HG02610 (cell line): ENCODE measurements around the gene TTLL10.
"Not testable (repeated sequence)": the region's sequence is repeated elsewhere in the genome, so short reads cannot be mapped to it uniquely, and the experiment has no call there.

Experiments
- ATAC-seq: cut with Tn5 transposase; IDR thresholded peaks from one replicate; pipeline ENCODE4 v1.9.1; 2021; ENCODE audit warnings: mild to moderate bottlenecking, moderate library complexity; ENCODE audit not compliant: unreplicated experiment

Gene TTLL10

DNA sequence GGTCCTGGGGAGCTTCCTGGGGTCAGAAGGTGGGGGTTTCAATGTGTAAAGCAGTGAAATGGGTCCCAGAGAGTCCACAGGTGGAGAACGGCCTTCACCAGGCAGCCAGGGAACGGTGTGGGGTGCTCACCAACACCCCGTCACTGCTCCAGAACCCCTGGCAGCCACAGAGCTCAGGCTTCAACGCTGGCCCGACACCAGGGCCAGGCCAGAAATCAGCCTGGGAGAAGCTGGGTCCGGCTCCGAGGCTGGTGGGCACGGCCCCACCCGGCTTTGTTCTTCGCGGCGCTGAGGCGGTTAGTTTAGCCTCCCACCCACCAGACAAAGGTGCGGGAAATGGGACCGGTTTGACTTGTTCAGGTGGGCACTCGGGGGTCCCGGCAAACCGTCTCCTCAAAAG, 33.0 kb upstream of the TTLL10 start:
- no peak for ATAC-seq

DNA sequence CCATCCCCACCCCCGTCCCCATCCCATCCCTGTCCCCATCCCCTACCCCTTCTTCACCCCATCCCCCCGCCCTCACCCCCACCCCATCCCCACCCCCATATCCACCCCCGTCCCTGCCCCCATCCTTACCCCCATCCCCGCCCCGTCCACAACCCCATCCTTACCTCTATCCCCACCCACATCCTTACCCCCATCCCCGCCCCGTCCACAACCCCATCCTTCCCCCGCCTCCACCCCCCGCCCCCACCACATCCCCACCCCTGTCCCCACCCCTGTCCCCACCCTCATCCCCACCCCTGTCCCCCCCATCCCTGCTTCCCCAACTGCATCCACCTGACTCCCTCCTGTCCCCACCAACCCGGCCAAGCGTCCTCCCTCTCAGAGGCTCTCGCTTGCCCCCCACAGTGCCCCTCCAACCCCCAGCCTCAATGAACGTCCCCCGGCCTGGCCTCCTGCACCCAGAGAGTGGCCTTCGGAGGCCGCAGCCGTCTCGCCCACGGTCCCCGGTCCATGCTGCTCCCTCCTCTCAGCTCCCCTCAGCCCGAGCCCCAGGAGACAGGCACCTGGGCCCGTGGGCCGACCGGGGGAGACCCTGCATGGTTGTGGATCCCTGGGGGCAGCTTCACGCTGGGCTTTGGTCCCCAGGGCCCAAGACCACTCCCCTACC, 32.3 kb upstream of the TTLL10 start:
- no peak for ATAC-seq

- ATAC-seq: no peak
Measured at GRCh38 chr1:1141911-1142250, 31.8 kb upstream of the TTLL10 start.

DNA sequence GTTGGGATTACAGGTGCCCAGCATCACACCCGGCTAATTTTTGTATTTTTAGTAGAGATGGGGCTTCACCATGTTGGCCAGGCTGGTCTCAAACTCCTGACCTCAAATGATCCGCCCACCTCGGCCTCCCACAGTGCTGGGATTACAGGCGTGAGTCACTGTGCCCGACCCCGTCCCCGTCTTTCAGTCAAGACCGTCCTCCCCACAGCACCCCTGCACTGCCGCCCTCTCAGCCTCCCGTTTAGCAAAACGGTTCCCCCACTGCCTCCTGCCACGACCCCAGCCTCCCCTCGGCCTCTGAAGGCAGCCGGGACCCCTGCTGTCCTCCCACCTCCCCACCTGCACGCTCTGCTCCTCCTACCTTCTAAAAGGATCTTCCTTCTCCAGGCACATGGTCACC, 31.3 kb upstream of the TTLL10 start:
- not testable (repeated sequence) for ATAC-seq

DNA sequence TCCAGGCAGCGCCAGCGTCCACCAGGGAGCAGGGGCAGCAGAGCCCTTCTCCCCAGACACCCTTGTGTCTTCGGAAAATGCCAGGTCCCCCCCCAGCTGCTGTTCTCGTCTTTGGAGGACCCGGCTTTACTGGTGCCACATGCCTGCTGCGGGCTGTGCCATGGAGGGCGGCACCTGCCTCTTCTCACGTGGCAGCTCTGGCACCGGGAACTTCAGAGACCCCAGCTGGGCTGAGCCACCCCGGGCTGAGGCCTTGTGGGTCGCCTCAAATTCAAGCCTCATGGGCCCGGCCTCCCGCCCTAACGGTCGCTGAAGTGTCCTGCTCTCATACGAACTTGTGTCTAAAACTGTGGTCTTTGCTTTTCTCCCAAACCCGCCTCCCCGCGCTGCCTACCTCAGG, 30.8 kb upstream of the TTLL10 start:
- ATAC-seq: no peak

DNA sequence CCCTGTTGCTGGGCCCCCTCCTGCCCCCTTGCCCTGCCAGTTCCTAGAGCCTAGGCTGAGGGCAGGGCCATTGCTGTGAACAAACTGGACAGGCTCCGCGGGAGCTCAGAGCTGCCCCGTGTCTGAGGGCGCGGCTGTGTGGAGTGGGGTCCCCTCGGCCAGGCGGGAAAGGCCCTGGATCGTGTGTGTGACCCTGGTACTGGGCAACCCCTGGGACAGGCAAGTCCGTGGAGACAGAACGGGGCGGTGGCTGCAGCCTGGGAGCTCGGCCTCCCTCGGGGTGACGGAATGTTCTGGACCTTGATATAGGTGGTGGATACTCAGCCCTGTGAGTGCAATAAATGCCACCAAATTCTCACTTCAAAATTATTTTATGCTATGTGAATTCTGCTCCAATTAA, 30.0 kb upstream of the TTLL10 start:
- ATAC-seq: no peak

- ATAC-seq: no peak
Measured at GRCh38 chr1:1144122-1144842, 29.4 kb upstream of the TTLL10 start.

DNA sequence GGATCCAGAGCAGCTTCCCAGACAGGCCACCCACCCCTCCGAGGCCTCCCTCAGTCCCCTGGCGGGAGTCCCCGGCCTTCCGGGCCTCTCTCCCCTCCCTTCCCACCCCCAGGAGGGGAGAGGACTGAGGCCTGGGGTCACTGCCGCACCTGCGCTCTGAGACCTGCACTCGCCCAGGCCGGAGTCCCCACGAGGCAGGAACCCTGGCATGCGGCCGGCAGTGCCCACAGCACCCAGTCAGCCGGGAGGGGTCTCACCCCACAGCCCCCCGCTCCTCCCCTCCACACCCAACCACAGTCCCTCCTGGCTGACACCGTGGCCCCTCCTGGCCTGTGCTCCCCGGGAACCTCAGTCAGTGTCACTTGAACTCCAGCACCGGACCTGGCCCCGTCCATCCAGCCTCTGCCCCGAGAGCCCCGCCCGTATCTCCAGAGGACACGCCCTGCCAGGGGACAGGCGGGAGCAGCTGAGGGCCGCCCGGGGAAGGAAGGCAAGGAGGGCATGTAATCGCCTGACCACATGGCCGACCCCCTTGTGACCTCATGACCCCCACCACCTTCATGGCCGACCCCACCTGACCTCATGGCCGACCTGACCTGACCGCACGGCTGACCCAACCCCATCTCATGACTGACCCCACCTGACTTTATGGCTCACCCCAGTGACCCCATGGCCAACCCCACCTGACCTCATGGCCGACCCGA, 28.7 kb upstream of the TTLL10 start:
- no peak for ATAC-seq

GRCh38 chr1:1145547-1145914, 28.1 kb upstream of the TTLL10 start:
- no peak for ATAC-seq

DNA sequence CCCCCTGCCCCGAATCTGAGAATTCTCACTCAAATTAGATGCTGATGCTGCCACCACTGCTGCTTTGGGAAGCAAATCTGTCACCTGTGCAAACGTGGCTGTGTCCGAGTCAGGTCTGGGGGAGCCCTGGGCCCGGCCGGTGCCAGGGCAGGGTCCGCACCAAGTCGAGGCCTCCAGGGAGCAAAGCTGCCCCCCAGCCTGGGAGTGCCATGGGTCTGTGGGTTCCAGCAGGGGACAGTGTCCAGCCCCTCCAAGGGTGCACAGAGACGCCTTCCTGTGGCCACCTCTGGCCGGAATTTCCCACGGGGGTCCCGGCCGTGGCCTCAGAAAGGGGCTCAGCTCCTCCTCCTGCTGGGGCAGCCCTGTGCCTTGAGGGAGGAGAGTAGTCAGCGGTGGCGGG, 27.7 kb upstream of the TTLL10 start:
- ATAC-seq: no peak

- ATAC-seq: no peak
Measured at GRCh38 chr1:1146596-1146995, 27.1 kb upstream of the TTLL10 start.

DNA sequence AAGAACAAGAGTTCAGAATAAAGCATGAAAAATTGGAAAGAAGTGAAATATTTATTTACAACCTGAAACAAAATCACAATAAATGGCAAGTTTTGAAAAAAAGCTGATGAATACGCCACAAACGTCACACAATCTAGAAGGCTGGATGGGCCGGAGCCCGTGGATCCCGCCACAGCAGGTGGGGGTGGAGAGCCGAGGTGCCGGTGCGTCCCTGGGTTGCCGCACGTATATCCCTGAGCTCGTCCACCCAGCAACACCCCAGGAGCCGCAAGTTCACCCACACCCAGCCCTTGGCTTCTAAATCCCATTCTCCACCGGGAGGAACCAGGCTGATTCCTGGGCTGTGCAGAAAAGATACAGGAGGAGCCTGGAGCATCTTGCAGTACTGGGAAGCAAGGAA, 25.6 kb upstream of the TTLL10 start:
- ATAC-seq: no peak

- ATAC-seq: no peak
Measured at GRCh38 chr1:1148569-1148968, 25.1 kb upstream of the TTLL10 start.

GRCh38 chr1:1149416-1149815, 24.3 kb upstream of the TTLL10 start:
- no peak for ATAC-seq

GRCh38 chr1:1150100-1150499, 23.6 kb upstream of the TTLL10 start:
- no peak for ATAC-seq

- ATAC-seq: no peak
Measured at GRCh38 chr1:1151306-1151705, 22.4 kb upstream of the TTLL10 start.

DNA sequence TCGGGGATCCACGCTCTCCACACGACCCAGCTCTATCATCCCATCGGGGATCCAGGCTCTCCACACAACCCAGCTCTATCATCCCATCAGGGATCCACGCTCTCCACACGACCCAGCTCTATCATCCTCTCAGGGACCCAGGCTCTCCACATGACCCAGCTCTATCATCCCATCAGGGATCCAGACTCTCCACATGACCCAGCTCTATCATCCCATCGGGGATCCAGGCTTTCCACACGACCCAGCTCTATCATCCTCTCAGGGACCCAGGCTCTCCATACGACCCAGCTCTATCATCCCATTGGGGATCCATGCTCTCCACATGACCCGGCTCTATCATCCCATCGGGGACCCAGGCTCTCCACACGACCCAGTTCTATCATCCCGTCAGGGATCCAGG, 21.2 kb upstream of the TTLL10 start:
- not testable (repeated sequence) for ATAC-seq

DNA sequence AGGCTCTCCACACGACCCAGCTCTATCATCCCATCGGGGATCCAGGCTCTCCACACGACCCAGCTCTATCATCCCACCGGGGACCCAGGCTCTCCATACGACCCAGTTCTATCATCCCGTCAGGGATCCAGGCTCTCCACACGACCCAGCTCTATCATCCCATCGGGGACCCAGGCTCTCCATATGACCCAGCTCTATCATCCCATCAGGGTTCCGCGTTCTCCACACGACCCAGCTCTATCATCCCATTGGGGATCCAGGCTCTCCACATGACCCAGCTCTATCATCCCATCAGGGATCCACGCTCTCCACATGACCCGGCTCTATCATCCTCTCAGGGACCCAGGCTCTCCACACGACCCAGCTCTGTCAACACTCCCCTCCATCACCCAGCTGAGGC, 20.5 kb upstream of the TTLL10 start:
- ATAC-seq: not testable (repeated sequence)

DNA sequence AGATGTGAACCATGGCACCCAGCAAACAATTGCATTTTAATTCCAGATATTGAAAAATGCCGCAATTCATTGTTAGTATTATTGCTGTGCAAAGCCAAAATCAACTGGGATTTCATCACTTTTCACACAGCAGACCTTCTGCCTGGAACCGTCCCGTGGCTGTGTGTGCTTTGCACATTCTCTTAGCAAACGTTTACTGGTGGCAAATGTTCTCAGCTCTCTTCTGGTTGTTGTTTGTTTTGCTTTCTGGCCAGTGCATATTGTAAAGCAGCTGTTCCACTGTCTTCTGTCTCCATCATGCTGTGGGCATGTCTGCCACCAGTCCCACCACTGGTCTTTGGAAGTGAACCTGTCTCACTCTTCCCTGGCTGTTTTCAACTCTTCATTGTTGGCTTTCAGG, 19.8 kb upstream of the TTLL10 start:
- no peak for ATAC-seq

DNA sequence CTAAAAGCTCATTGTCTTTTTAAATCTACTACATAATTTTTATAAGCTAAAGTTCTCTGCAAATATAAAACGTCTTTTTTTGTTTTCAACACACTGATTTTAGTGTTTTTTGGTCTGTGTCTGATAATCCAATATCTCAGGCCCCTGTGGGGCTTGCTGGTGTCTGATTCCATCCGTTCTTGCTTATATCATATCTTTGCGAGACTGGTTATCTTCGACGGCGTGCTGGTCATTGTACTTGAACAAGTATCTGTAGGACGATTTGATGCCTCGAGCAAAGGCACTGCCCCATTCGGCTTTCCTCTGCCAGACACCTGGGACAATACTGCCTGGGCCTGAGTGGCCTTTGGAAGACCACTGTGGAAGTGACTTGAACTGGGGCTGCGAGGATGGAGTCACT, 18.4 kb upstream of the TTLL10 start:
- no peak for ATAC-seq

DNA sequence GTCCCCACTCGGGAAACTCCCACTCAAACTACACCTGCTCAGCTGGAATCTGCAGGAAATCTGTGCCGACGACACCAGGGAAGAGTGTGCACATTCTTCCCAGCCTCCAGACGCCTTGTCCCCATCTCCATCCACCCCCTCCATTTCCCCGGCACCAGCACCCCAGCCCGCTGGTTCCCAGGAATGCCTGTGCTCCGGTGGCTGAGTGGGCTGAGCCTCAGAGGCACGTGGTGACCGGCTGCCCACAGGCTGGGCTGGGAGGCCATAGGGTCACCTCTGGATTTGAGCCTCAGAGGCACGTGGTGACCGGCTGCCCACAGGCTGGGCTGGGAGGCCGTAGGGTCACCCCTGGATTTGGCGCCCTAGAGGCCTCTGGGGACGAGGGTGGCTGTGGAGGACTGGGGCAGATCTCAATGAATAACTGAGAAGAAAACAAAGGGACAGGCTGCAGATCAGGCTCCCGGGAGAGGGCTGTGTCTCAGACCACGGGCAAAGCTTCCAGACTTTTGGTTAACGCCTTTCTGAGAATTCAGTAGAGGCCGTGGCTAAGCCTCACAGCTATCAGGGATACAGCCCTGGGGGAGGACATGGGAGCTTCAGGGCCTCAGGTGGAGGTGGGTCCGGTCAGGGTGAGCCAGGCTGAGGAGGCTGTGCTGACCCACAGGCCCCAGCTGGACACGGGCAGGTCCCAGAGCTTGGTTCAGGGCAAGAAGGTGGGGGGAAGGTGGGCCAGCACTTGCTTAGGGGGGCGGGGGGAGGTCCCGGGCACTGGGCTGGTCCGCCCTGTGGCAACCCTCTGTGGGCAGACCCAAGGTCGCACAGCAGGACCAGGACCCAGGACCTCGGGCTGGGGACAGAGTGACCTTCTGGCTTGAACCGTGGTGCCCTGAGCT, 17.3 kb upstream of the TTLL10 start:
- no peak for ATAC-seq

DNA sequence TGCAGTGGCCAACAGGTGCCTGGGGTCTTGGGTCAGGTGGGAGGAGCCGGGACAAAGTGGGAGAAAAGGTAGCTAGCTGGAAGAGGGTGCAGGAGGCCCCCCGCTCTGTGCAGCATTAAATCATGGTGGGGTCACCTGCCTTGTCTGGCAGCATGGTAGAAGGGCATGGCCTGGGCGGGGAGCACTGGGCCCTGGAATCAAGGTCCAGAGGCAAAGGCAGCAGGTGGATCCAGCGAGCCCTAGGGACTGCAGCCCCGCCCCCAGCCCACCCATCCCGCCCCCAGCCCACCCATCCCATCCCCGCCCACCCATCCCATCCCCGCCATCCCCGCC, 16.7 kb upstream of the TTLL10 start:
- no peak for ATAC-seq
